NCI-H345 treated with DMSO at 0.1 percent for 48 hours (cell line): ENCODE measurements around the gene WDR47.
"Not testable (repeated sequence)": the region's sequence is repeated elsewhere in the genome, so short reads cannot be mapped to it uniquely, and the experiment has no call there.

Experiments
- DNase-seq: peaks from one replicate; lab custom pipeline; 2025; ENCODE audit not compliant: unreplicated experiment; lab: John Stamatoyannopoulos, UW

Gene WDR47

GRCh38 chr1:109056064-109056463 is 14.2 kb upstream of the WDR47 start:
- no peak for DNase-seq

GRCh38 chr1:109052145-109052544 is 10.2 kb upstream of the WDR47 start:
- not testable (repeated sequence) for DNase-seq

GRCh38 chr1:109050228-109050995 is 8.5 kb upstream of the WDR47 start:
- no peak for DNase-seq

GRCh38 chr1:109048335-109048734 is 6.4 kb upstream of the WDR47 start:
- DNase-seq = no peak

GRCh38 chr1:109047339-109047738 is 5.4 kb upstream of the WDR47 start:
- no peak for DNase-seq

- DNase-seq = no peak
Observed at GRCh38 chr1:109046671-109047070, 4.8 kb upstream of the WDR47 start.

- no peak for DNase-seq
Observed at GRCh38 chr1:109045595-109045994, 3.7 kb upstream of the WDR47 start.

- no peak for DNase-seq
Observed at GRCh38 chr1:109040989-109041620, 797 bp downstream of the WDR47 start.

GRCh38 chr1:109040627-109040988 is 1.3 kb downstream of the WDR47 start:
- DNase-seq = no peak

- DNase-seq = no peak
Observed at GRCh38 chr1:109034382-109034781, 7.5 kb downstream of the WDR47 start.

- DNase-seq = not testable (repeated sequence)
Observed at GRCh38 chr1:109029493-109029892, 12.4 kb downstream of the WDR47 start.

GRCh38 chr1:109027841-109028240 is 14.1 kb downstream of the WDR47 start:
- no peak for DNase-seq

- DNase-seq = no peak
Observed at GRCh38 chr1:109025694-109026093, 16.2 kb downstream of the WDR47 start.

- no peak for DNase-seq
Observed at GRCh38 chr1:109024646-109025045, 17.3 kb downstream of the WDR47 start.

GRCh38 chr1:109020693-109021257 is 21.1 kb downstream of the WDR47 start:
- no peak for DNase-seq

GRCh38 chr1:109017719-109018118 is 24.2 kb downstream of the WDR47 start:
- not testable (repeated sequence) for DNase-seq

GRCh38 chr1:109017134-109017533 is 24.8 kb downstream of the WDR47 start:
- no peak for DNase-seq

- no peak for DNase-seq
Observed at GRCh38 chr1:109011335-109011734, 30.6 kb downstream of the WDR47 start.

- DNase-seq = not testable (repeated sequence)
Observed at GRCh38 chr1:108996622-108997021, 45.3 kb downstream of the WDR47 start.

- no peak for DNase-seq
Observed at GRCh38 chr1:108983114-108983513, 58.8 kb downstream of the WDR47 start.

- no peak for DNase-seq
Observed at GRCh38 chr1:108976658-108977057, 65.2 kb downstream of the WDR47 start.

- no peak for DNase-seq
Observed at GRCh38 chr1:108972951-108973350, 69.0 kb downstream of the WDR47 start.
